Upper lobe of left lung (tissue), 4 donors: ENCODE results near the gene OR51V1.

Experiments used
- EP300 ChIP-seq, 4 donors: sonication (generic); formaldehyde crosslinking; IDR thresholded peaks; one replicate each; pipeline ENCODE4 v1.5.1; 2017; ENCODE audit warnings: antibody characterized with exemption in 4 of 4, control low read depth in 2 of 4
- POLR2A ChIP-seq, 4 donors: fragments of 450-650 bp; IDR thresholded peaks; one replicate each; pipeline ENCODE4 v1.5.1; 2016 to 2017; ENCODE audit warnings: antibody characterized with exemption in 4 of 4, mild to moderate bottlenecking in 2 of 4
- TF ChIP-seq, protein P1 (sequence below), 6 experiments: fragments of 450-650 bp in 4 of 6; fragments of 200-600 bp in 2 of 6; sonication (generic) in 2 of 6; IDR thresholded peaks; one replicate each; pipeline ENCODE4 v1.5.1; 2016 to 2019; ENCODE audit warnings: antibody characterized with exemption in 6 of 6

DNA sequence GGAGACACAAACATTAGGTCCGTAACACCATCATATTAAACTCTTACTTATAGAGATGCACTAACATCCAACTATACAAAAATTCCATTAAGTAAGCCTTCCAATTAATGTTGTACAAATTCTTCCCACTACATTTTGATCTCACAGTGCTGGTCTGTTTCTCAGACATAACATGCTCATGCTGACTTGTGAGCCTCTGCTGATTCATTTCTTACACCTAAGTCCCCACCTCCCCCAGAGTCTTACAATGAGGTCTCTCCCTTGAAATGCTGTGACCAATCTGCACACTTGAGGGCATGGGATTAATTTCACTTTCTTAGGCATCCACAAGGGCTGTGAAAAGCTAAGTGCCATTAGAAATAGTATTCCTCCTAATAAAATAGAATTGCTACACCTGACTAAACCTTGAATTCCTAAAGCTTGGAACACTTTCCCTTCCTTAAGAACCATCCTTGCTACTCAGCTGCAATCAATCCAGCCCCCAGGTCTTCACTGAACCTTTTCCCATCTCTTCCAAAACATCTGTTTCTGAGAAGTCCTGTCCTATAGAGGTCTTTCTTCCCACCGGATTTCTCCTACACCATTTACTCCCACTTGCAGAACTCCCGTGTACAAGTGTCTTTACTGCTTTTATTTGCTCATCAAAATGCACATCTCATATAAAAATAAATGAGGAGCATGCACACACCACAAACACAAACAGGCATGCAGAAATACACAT lies 47.1 kb upstream of the OR51V1 start:
- TF ChIP-seq, protein P1, sequence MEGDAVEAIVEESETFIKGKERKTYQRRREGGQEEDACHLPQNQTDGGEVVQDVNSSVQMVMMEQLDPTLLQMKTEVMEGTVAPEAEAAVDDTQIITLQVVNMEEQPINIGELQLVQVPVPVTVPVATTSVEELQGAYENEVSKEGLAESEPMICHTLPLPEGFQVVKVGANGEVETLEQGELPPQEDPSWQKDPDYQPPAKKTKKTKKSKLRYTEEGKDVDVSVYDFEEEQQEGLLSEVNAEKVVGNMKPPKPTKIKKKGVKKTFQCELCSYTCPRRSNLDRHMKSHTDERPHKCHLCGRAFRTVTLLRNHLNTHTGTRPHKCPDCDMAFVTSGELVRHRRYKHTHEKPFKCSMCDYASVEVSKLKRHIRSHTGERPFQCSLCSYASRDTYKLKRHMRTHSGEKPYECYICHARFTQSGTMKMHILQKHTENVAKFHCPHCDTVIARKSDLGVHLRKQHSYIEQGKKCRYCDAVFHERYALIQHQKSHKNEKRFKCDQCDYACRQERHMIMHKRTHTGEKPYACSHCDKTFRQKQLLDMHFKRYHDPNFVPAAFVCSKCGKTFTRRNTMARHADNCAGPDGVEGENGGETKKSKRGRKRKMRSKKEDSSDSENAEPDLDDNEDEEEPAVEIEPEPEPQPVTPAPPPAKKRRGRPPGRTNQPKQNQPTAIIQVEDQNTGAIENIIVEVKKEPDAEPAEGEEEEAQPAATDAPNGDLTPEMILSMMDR (IDR thresholded peaks at IDR 0.05) = no peak
- TF ChIP-seq EP300 (IDR thresholded peaks at IDR 0.05) (no peak), POLR2A (IDR thresholded peaks at IDR 0.05) (no peak)
